Mesothelial cell of epicardium (in vitro differentiated cells): ENCODE data around the gene TMEM72. TPM values are rescaled to one million over a fixed set of nuclear protein-coding genes. Genes with fewer than 3 reads are reported as not detected.

Experiments
- DNase-seq, 2 experiments: peaks; one replicate each; pipeline ENCODE4 v3.0.0; 2021; ENCODE audit warnings: low spot score in 2 of 2; ENCODE audit not compliant: unreplicated experiment in 2 of 2
- H3K27ac Mint-ChIP-seq: 2 replicates; pipeline ENCODE4 v1.8.0; 2021; ENCODE audit warnings: mixed read lengths
- H3K27me3 Mint-ChIP-seq: 2 replicates; pipeline ENCODE4 v1.8.0; 2021; ENCODE audit warnings: low read depth, mixed read lengths
- H3K36me3 Mint-ChIP-seq: 2 replicates; pipeline ENCODE4 v1.8.0; 2021; ENCODE audit warnings: mixed read lengths
- H3K4me1 Mint-ChIP-seq: 2 replicates; pipeline ENCODE4 v1.8.0; 2021; ENCODE audit warnings: mixed read lengths
- H3K4me3 Mint-ChIP-seq: 2 replicates; pipeline ENCODE4 v1.8.0; 2021; ENCODE audit warnings: mild to moderate bottlenecking, moderate library complexity, mixed read lengths
- H3K9me3 Mint-ChIP-seq: 2 replicates; pipeline ENCODE4 v1.8.0; 2021; ENCODE audit warnings: mixed read lengths
- CTCF ChIP-seq: fragments of 200-600 bp; sonication (generic); IDR thresholded peaks from one replicate; pipeline ENCODE4 v1.5.0; 2021; ENCODE audit warnings: antibody characterized with exemption; ENCODE audit not compliant: unreplicated experiment
- total RNA-seq: library from RNA; stranded (reverse); gene quantifications from 3 replicates; pipeline ENCODE4 v1.2.1, GENCODE V29; 2021

The TMEM72 gene
- 0.67 to 0.71 TPM (median 0.68 TPM) in 3 replicates for total RNA-seq

- peaks cover 57% of the 10 kb centered on the region for H3K4me1 Mint-ChIP-seq
These were observed at the start of gene TMEM72 for GRCh38 chr10:44911081-44911540. Gene TMEM72, plus strand, starts transcription at chr10:44911337. Its CDS starts 176 bp downstream, at chr10:44911513.

GRCh38 chr10:44862006-44862751 is 49.0 kb upstream of the TMEM72 start:
- Mint-ChIP-seq H3K4me3 (no peak overlapping the region), H3K9me3 (no peaks in the 10 kb centered on the region), H3K36me3 (no peaks in the 10 kb centered on the region), H3K27me3 (peaks cover 11% of the 10 kb centered on the region), H3K27ac (no peak overlapping the region), H3K4me1 (peaks cover 26% of the 10 kb centered on the region)
- no peak for DNase-seq
- no peak for TF ChIP-seq CTCF

More at GRCh38 chr10:44911081-44911540, at the start of gene TMEM72:
- no peak for DNase-seq
- H3K36me3 Mint-ChIP-seq: no peaks in the 10 kb centered on the region
- peak within 1 kb of the TSS; percentile 63 for H3K27ac Mint-ChIP-seq
- TF ChIP-seq CTCF: no peak
- H3K27me3 Mint-ChIP-seq: no peaks in the 10 kb centered on the region
- no peaks in the 10 kb centered on the region for H3K9me3 Mint-ChIP-seq
- peak within 1 kb of the TSS; percentile 1 for H3K4me3 Mint-ChIP-seq

GRCh38 chr10:44862924-44863323 is 48.2 kb upstream of the TMEM72 start:
- Mint-ChIP-seq H3K4me3 (peak overlapping the region; percentile 36), H3K4me1 (peaks cover 26% of the 10 kb centered on the region), H3K27me3 (peaks cover 11% of the 10 kb centered on the region), H3K9me3 (no peaks in the 10 kb centered on the region), H3K36me3 (no peaks in the 10 kb centered on the region), H3K27ac (no peak overlapping the region)
- no peak for TF ChIP-seq CTCF
- no peak for DNase-seq

- Mint-ChIP-seq H3K4me1 (peaks cover 26% of the 10 kb centered on the region), H3K36me3 (no peaks in the 10 kb centered on the region), H3K4me3 (peak overlapping the region; percentile 77), H3K27me3 (peaks cover 14% of the 10 kb centered on the region), H3K27ac (peak overlapping the region; percentile 84), H3K9me3 (no peaks in the 10 kb centered on the region)
- no peak for TF ChIP-seq CTCF
- DNase-seq: no peak
These were observed 47.6 kb upstream of the TMEM72 start for GRCh38 chr10:44863344-44864047.

- Mint-ChIP-seq H3K27me3 (peaks cover 17% of the 10 kb centered on the region), H3K9me3 (no peaks in the 10 kb centered on the region), H3K36me3 (no peaks in the 10 kb centered on the region), H3K4me3 (peak overlapping the region; percentile 77), H3K4me1 (peaks cover 26% of the 10 kb centered on the region), H3K27ac (peak overlapping the region; percentile 84)
- TF ChIP-seq CTCF: no peak
- DNase-seq: peak in 1 of 2 experiments; percentile 48
These were observed 47.1 kb upstream of the TMEM72 start for GRCh38 chr10:44864051-44864450.
